Fibroblast of skin of left quadriceps (primary cell): ENCODE measurements around the gene C10orf143.
"Not testable (repeated sequence)": the region's sequence is repeated elsewhere in the genome, so short reads cannot be mapped to it uniquely, and the experiment has no call there.

ENCODE experiments used
- DNase-seq, 2 experiments: peaks; one replicate each; pipeline ENCODE4 v3.0.0-alpha.2; 2013; ENCODE audit warnings: low read depth in 2 of 2

C10orf143 gene

GRCh38 chr10:130111852-130112180 is 1.2 kb upstream of the C10orf143 start:
- DNase-seq: no peak

- peak; percentile 95 to 97 for DNase-seq
These were observed 652 bp upstream of the C10orf143 start for GRCh38 chr10:130111113-130111851.

- peak; percentile 75 to 78 for DNase-seq
These were observed 809 bp downstream of the C10orf143 start for GRCh38 chr10:130109796-130110245.

GRCh38 chr10:130108934-130109604 is 1.6 kb downstream of the C10orf143 start:
- DNase-seq: no peak

GRCh38 chr10:130108146-130108545 is 2.5 kb downstream of the C10orf143 start:
- not testable (repeated sequence) for DNase-seq

GRCh38 chr10:130105724-130106123 is 4.9 kb downstream of the C10orf143 start:
- DNase-seq: no peak

GRCh38 chr10:130099344-130099743 is 11.3 kb downstream of the C10orf143 start:
- DNase-seq: no peak

GRCh38 chr10:130090565-130090964 is 20.1 kb downstream of the C10orf143 start:
- not testable (repeated sequence) for DNase-seq

GRCh38 chr10:130080461-130080814 is 30.2 kb downstream of the C10orf143 start:
- no peak for DNase-seq

GRCh38 chr10:130079614-130080460 is 30.8 kb downstream of the C10orf143 start:
- DNase-seq: no peak

- no peak for DNase-seq
These were observed 32.5 kb downstream of the C10orf143 start for GRCh38 chr10:130078120-130078519.

GRCh38 chr10:130076681-130077080 is 33.9 kb downstream of the C10orf143 start:
- DNase-seq: no peak

- DNase-seq: no peak
These were observed 36.0 kb downstream of the C10orf143 start for GRCh38 chr10:130074639-130075038.

- no peak for DNase-seq
These were observed 36.7 kb downstream of the C10orf143 start for GRCh38 chr10:130073912-130074311.

GRCh38 chr10:130072247-130072646 is 38.4 kb downstream of the C10orf143 start:
- DNase-seq: no peak

GRCh38 chr10:130067893-130068292 is 42.7 kb downstream of the C10orf143 start:
- no peak for DNase-seq

GRCh38 chr10:130066743-130067142 is 43.9 kb downstream of the C10orf143 start:
- DNase-seq: no peak

GRCh38 chr10:130065251-130065650 is 45.4 kb downstream of the C10orf143 start:
- DNase-seq: no peak

GRCh38 chr10:130064783-130065182 is 45.8 kb downstream of the C10orf143 start:
- DNase-seq: no peak

- DNase-seq: no peak
These were observed 47.7 kb downstream of the C10orf143 start for GRCh38 chr10:130062976-130063375.

- DNase-seq: no peak
These were observed 48.4 kb downstream of the C10orf143 start for GRCh38 chr10:130062201-130062600.

- no peak for DNase-seq
These were observed 48.9 kb downstream of the C10orf143 start for GRCh38 chr10:130061760-130062159.
